ENCODE results near the gene SLC25A23. TPM values are rescaled to one million over a fixed set of nuclear protein-coding genes. Genes with fewer than 3 reads are reported as not detected.

SLC25A23 gene
- total RNA-seq, 1 donor from 2014 or later = 56.5 TPM

DNA sequence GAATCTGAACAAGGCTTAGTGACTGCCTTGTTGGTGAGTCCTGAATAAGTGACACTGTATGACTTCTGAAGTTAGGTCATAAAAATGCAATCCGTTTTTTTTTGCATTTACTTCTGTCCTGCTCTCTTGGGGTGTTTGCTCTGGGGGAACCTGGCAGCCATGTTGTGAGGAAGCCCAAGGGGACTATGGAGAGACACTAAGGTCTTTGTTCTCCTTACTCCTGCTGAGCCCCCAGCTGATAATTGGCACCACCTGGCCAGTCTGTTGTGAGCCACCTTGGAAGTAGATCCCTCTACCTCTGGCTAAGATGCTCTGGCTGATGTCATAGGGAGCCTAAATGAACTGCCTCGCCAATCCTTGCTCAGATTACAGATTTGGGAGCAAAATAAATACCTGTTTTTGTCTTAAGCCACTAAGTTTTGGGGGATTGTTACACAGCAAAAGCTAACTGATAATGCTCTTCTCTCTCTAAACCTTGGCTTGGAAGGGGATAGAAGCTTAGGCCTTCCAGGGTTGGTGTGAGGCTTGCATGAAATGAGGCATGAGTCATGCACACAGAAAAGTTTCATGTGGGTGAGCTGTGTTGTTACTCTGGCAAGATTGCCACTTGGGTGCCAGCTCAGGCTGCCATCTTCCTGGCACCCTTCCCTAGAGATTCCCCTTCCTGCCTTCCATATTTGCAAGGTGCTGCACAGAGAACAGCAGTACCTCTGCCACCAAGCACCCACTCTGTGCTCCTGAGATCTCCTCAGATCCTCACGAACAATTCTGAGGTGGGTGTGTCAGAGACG, 32.4 kb upstream of the SLC25A23 start:
- Histone ChIP-seq H3K9me3 (no peaks in the 10 kb centered on the region), H3K27ac (no peak overlapping the region), H3K4me1 (no peaks in the 10 kb centered on the region), H3K36me3 (no peaks in the 10 kb centered on the region), H3K4me3 (no peak overlapping the region), H3K27me3 (no peaks in the 10 kb centered on the region)
- intact Hi-C loops (cut with DNase I) = no loop called here
- no peak for DNase-seq (ENCODE audit: low spot score in 2 of 2)
- TF ChIP-seq, protein P1, sequence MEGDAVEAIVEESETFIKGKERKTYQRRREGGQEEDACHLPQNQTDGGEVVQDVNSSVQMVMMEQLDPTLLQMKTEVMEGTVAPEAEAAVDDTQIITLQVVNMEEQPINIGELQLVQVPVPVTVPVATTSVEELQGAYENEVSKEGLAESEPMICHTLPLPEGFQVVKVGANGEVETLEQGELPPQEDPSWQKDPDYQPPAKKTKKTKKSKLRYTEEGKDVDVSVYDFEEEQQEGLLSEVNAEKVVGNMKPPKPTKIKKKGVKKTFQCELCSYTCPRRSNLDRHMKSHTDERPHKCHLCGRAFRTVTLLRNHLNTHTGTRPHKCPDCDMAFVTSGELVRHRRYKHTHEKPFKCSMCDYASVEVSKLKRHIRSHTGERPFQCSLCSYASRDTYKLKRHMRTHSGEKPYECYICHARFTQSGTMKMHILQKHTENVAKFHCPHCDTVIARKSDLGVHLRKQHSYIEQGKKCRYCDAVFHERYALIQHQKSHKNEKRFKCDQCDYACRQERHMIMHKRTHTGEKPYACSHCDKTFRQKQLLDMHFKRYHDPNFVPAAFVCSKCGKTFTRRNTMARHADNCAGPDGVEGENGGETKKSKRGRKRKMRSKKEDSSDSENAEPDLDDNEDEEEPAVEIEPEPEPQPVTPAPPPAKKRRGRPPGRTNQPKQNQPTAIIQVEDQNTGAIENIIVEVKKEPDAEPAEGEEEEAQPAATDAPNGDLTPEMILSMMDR (IDR thresholded peaks at IDR 0.05) = no peak

DNA sequence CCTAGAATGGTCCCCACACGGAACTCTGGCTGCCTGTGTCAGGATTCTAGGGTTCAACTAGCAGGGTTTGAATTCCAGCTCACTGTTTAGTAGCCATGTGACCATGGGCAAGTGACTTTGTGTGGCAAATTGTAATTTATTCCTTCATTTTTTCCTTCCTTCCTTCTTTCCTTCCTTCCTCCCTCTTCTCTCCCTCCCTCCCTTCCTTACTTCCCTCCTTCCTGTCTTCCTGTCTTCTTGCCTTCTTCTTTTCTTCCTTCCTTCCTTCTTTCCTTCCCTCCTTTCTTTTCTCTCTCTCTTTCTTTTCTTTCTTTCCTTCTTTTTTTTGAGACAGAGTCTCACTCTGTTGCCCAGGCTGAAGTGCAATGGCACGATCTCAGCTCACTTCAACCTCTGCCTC, 30.5 kb upstream of the SLC25A23 start:
- Histone ChIP-seq H3K4me1 (no peaks in the 10 kb centered on the region), H3K36me3 (no peaks in the 10 kb centered on the region), H3K9me3 (no peaks in the 10 kb centered on the region), H3K27ac (no peak overlapping the region), H3K4me3 (no peak overlapping the region), H3K27me3 (no peaks in the 10 kb centered on the region)
- TF ChIP-seq, protein P1 (IDR thresholded peaks at IDR 0.05) = no peak
- no peak for DNase-seq (ENCODE audit: low spot score in 2 of 2)
- intact Hi-C loops (cut with DNase I) = no loop called here

DNA sequence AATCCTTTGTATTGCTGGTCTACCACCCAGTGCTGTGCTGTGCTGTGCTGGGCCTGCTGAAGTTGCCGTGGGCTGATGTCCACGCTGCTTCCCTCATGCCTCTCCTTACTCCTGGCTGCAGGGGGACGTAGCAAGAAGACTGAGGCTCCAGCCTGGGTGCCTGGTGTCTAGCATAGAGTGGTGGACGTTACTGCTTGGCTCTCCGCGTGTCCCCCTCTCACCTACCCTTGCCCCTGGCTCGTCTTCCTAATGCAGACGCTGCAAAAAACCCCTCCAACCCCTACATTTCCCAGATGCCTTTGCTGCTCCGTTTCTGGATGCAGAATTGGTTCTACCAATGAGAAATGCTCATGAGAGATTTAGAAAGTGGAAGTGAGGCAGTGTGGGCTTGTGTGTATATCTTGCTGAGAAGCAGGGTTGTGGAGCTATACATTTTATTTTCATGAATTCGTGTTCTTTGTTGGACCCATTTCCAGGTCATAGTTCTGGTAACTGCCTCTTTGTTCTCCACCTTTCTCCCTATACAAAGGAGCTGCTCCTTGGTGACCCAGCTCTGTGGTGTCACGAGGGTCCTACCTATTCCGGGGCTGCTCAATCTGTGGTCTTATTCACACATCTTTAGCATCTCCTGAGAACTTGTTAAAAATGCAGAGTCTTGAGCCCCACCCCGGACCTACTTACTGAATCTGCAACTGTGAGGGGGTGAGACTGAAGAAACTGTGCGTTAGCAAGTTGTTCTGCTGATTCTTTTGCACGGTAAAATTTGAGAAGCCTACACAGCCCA, 29.9 kb upstream of the SLC25A23 start:
- Histone ChIP-seq H3K27me3 (no peaks in the 10 kb centered on the region), H3K9me3 (no peaks in the 10 kb centered on the region), H3K27ac (no peak overlapping the region), H3K36me3 (no peaks in the 10 kb centered on the region), H3K4me1 (no peaks in the 10 kb centered on the region), H3K4me3 (no peak overlapping the region)
- intact Hi-C loops (cut with DNase I) = no loop called here
- TF ChIP-seq, protein P1 (IDR thresholded peaks at IDR 0.05) = no peak
- no peak for DNase-seq (ENCODE audit: low spot score in 2 of 2)

DNA sequence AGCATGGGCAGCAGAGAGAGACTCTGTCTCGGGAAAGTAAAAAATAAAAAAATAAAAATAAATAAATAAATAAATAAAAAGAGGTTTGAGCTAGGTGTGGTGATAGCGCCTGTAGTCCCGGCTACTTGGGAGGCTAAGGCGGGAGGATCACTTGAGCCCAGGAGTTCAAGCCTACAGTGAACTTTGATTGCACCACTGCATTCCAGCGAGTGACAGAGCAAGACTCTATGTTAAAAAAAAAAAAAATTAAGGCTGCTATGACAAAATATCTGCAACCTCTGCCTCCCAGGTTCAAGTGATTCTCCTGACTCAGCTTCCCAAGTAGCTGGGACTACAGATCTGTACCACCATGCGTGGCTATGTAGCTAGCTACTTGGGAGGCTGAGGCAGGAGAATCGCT, 25.2 kb upstream of the SLC25A23 start:
- H3K9me3 ChIP-seq = no peaks in the 10 kb centered on the region
- TF ChIP-seq, protein P1 (IDR thresholded peaks at IDR 0.05) = no peak
- no peak overlapping the region for H3K27ac ChIP-seq
- H3K4me3 ChIP-seq = no peak overlapping the region
- no peaks in the 10 kb centered on the region for H3K36me3 ChIP-seq
- no peaks in the 10 kb centered on the region for H3K4me1 ChIP-seq
- H3K27me3 ChIP-seq = no peaks in the 10 kb centered on the region
- intact Hi-C loops (cut with DNase I) = no loop called here
- no peak for DNase-seq (ENCODE audit: low spot score in 2 of 2)

DNA sequence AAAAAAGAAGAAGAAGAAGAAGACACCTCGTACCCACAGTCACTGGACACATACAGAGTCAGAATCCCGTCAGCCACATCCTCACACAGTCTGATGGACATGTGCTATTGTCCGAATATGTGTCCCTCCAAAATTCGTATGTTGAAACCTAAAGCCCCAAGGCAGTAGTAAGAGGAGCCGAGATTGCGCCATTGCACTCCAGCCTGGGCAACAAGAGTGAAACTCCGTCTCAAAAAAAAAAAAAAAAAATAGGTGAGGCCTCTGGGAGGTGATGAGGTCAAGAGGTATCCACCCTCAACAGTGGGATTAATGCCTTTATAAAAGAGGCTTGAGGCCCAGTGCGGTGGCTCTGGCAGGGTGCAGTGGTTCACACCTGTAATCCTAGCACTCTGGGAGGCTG, 24.6 kb upstream of the SLC25A23 start:
- Histone ChIP-seq H3K9me3 (no peaks in the 10 kb centered on the region), H3K36me3 (no peaks in the 10 kb centered on the region), H3K4me3 (no peak overlapping the region), H3K27ac (no peak overlapping the region), H3K4me1 (no peaks in the 10 kb centered on the region), H3K27me3 (no peaks in the 10 kb centered on the region)
- intact Hi-C loops (cut with DNase I) = no loop called here
- TF ChIP-seq, protein P1 (IDR thresholded peaks at IDR 0.05) = no peak
- no peak for DNase-seq (ENCODE audit: low spot score in 2 of 2)

Measured in ascending aorta (tissue), 2 donors.